CMK (cell line): Measurements from ENCODE around the gene ITGA4.
"Not testable (repeated sequence)": the region's sequence is repeated elsewhere in the genome, so short reads cannot be mapped to it uniquely, and the experiment has no call there.

ENCODE experiments used
- DNase-seq: peaks from one replicate; pipeline ENCODE4 v3.0.0-alpha.2; 2010; ENCODE audit warnings: low read depth

ITGA4 gene

DNA sequence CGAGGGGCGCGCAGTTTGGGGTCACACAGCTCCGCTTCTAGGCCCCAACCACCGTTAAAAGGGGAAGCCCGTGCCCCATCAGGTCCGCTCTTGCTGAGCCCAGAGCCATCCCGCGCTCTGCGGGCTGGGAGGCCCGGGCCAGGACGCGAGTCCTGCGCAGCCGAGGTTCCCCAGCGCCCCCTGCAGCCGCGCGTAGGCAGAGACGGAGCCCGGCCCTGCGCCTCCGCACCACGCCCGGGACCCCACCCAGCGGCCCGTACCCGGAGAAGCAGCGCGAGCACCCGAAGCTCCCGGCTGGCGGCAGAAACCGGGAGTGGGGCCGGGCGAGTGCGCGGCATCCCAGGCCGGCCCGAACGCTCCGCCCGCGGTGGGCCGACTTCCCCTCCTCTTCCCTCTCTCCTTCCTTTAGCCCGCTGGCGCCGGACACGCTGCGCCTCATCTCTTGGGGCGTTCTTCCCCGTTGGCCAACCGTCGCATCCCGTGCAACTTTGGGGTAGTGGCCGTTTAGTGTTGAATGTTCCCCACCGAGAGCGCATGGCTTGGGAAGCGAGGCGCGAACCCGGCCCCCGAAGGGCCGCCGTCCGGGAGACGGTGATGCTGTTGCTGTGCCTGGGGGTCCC, at the start of gene ITGA4:
Gene ITGA4, plus strand, starts transcription at position 266 of the 620 bp plus-strand sequence. Its CDS starts 269 bp downstream, at position 535.
- DNase-seq = peak; percentile 69

DNA sequence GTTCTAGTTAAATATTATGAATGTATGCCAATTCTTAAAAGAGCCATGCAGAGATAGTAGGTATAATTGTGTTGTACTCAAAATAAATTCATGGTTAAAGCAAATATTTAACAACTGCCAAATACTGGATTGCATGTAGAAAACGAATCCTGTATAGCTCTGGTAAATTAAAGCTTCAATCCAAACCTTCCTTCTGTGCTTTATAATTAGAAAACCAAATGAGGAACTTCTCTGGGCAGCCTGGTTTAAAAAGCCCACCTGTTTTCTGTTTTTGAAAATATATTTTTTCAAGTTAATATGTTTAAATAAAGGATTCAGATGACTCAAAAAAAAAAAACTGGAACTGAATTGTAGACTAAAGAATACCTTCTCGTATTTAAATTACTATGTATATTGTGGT, 48.3 kb upstream of the ITGA4 start:
- no peak for DNase-seq

DNA sequence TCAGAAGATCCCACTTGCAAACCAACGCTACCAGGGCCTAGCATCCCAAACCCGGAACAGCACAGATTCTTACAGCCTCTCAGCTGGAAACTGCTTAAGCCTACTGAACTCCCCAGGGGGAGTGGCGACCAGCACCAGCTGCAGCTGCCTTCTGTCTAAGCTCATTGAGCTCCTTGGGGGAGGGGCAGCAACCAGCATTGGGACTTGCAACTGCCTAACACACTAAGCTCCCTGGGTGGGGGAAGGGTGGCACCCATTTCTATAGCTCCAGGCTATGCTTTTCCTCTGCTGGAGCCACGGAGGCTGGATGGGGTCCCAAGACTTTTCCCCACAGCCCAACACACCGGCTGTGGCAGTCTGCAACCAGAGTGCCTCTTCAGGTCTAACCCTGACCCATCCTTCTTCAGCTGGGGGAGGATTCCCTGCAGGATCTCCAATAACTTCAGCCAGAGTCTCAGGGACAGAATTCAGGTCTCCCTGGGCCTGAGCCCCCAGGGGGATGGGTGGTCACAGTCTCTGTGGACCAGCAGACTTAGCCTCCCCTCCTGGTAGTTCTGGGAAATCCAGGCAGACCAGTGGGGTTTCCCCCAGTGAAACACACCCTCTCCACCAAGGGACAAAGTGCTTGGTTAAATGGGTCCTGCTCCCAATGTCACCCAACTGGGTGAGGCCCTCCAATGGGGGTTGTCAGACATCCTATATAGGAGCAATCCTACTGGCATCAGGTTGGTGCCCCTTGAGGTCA, 45.9 kb upstream of the ITGA4 start:
- DNase-seq = no peak

DNA sequence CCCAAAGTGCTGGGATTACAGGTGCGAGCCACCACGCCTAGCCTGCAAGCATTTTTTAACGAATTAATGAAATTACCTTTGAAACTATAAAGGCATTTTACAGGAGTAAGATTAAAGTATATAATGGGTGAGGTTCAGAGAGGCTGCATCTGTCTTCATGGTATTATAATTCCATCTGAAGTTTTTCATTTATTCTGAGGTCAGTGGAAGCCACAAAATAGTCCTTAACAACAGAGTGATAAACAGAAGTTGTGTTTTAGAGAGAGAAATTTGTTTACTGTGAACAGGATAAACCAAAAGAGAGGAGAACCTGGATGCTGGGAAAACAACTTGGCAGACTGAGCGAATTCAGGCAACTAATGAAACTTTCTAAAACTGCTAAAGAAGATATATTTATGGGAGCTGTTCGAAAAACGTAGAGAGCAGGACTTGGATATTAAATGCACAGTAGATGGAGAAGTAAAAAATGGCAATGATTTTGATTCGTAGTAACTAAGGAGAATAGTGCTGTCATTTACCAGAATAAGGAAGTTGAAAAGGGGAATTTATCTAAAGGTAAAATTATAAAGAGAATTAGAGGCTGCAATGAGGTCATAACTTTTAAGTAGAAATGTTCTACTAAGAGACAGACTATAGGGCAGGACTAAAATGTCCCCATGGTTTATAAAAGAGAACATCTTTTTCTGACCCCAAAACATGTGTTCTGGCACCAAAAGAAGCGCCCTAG, 37.9 kb upstream of the ITGA4 start:
- DNase-seq = no peak

DNA sequence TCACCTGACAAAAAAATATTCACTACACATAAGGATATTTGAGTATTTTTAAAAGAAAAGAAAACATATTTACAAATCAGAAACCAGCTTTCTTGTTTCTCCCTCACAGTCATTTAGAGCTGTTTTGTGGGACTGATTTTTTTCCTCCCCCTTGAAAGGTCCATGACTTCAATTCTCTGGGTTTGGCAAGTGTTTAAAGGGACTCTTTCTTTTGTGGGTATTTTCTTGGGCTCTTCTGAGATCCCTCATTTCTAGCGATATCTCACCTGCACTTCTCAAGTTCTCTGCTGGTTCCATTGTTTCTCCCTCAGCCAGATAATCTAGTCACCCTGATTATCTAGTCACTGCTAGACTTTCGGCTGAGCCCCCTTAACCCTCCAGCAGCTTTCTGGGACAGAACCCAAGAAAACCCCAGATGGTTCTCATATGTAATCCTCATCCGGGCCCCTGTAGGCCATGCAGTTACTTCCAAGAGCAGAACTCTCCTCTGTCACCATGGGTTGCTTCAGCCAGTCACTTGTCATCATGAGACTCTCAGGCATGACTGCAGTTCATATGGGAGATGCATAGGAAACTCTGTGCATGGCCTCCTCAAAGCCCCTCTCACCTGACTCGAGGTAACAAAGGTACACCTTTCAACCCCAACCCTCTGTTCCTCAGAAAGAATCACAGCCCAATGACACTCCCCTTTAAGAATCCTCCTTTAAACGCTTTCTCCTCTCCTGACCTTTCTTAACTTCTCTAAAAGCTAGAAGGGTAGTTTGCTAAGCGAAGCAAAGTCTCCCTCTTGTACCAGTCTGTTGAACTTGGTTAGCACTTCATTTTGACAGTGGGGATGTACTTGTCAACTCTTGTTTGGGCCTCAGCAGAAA, 36.7 kb upstream of the ITGA4 start:
- DNase-seq = no peak

DNA sequence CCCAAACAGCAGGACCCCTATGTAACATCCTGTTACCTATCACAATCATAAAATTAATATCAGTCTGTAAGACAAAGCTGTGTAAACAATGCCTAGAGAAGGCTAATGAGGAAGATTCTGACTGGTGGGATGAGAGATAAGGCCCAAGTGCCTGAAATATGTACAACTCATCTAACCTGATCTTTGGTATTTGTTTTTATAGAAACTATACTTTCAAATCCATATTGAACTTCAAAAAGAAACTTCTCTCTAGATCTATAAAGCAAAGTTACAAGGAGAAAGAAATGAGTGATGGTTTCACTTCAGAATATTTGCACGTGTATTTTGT, 36.1 kb upstream of the ITGA4 start:
- DNase-seq = no peak

DNA sequence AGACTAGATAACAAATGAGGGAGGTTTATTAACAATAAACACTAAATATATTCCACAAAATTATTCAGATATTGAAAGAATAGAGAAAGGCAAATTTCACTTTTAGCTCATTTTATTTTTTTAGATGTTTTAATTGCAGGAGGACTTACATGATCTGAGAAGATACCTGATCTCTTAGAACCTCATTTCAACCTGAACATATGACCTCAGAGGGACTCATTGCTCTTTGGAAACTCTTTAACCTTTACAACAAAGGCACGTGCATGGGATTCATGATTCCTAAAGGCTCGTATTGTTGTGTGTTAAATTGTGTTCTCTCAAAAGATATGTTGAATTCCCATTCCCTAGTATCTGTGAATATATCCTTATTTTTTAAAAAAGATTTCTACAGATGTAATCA, 35.7 kb upstream of the ITGA4 start:
- no peak for DNase-seq

DNA sequence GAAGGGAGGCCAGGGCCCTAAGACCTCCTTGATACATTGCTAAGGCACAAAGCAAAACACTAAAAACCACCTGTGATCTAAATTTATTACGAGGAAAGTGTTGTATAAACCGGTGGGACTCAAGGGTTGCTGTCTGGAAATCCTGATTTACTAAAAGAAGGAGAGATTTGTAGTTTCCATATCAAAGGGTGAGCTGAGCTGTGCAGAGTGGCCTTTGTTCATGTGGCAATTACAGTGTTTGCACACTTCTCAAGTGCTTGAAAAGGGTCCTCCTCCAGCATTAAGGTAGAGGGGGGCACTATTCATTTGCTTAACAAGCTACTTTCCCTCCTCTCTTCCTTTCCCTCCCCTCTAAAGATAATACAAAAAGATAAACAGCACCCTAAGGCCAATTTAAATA, 30.5 kb upstream of the ITGA4 start:
- DNase-seq = no peak

DNA sequence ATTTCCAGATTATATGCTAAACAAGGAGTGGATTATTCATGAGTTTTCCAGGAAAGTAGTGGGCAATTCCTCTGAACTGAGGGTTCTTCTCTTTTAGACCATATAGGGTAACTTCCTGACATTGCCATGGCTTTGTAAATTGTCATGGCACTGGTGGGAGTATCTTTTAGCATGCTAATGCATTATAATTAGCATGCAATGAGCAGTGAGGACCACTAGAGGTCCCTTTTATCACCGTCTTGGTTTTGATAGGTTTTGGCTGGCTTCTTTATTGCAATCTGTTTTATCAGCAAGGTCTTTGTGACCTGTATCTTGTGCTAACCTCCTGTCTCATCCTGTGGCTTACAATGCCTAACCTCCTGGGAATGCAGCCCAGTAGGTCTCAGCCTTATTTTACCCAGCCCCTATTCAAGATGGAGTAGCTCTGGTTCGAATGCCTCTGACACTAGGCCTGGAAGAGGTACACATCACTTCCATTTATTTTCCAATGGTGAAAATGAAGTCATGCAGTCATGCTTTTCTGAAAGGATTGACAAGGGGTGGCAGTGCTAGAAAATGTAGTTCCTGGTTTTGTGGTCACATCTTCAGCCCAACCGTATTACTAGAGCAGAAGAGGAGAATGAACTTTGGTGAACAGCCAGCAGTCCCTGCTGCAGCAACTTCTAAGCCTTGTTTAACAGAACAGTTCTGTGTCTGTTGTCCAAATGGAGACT, 26.6 kb upstream of the ITGA4 start:
- no peak for DNase-seq

DNA sequence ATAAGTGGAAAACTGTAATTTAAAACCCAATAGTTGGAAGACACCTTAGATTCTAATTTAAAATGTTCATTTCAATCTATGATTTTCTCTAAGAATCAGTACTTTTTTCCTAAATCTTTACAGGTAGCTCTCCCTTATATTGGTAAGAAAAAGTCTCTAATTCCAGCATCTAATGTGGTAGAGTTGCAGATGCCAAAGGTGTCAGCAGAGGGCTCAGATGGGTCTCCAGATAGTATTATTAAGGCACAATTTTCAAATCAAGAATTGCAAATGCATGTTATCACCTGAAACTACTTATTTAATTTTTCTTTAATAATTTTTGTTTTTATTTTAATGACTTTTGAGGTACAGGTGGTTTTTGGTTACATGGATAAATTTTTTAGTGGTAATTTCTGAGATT, 25.5 kb upstream of the ITGA4 start:
- no peak for DNase-seq

DNA sequence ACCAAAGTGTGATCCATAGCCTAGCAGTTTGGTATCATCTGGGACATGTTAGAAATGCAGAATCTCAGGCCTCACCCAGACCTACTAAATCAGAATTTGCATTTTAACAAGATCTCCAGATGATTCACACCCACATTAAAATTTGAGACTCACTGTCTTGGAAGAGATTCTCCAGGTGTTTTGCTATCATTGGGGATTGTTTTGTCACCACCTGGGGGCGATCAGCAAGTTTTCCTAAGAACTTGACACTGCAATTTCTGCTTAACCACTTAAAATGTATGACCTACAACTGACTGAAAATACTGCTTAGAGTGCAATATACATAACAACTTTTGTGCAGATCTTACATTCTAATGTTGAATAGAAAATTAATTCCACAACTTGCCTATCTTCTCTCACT, 18.9 kb upstream of the ITGA4 start:
- no peak for DNase-seq

DNA sequence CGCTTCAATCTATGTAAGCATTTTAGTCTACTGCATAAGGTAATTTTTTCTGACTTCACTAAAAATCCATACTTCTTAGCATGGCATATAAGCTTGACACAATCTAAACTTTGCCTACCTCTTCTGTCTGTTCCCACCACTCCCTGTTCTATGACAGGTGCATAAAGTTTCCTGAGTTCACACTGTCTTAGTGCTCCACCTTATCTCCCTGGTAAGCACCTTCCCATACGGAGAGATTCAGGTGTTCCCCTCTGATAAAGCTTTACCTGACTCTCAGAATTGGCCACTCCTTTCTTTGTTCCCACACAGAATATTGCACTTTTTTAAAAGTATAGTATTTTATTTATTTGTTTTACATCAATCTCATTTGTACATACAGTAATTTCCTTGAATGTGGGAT, 16.8 kb upstream of the ITGA4 start:
- DNase-seq = no peak

DNA sequence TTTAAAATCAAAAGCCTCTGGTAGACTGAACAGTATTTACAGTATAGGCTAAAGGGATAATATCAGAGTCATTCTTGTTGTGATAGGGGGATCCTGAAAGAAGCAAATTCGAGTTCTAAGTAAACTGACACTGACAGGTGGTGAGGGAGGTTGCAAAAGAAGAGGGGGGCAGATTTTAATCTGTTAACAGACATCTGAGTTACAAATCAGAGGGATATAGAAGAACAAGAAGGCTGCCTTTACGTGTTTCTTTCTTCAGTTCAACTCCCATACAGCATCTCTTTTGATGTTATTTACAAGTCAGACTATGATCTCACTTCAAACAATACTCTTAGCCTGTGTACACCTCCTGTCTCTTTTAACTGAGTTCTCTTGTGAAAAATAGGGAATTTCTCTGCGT, 16.3 kb upstream of the ITGA4 start:
- DNase-seq = no peak

DNA sequence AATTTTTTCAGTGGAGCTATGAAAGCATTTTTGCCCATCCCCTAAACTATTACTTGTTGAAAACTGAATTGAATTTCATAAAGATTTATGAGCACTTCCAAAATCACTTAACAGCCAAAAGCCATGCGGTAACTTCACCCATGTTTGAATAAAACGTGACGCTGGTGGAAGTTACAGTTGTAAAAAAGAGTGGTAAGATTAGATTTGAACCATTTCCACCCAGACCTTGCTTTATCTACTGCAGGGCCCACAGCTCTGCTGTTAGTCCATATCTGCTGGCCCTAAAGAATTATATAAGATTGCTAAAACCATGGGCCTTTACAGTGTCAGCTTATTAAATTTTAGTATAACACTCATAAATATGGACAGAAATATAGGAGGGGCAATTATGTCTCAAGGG, 15.5 kb upstream of the ITGA4 start:
- no peak for DNase-seq

DNA sequence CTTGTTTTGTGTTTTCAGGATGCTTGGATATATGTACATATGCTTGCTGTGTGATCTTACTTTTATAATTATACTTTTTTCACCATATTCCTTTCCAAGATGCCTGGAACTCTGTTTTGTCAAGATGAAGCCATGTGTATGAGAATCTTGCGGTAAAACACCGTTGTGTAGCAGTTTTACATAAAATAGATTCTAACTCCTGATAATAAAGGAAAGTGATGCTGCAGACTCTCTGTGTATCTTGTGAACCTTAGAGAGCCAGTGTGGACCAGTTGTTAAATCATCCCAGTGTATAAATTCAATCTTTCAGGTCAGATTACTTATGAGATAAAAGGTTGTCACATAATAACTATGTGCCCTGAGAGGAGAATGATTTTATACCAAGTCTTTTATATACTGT, 12.5 kb upstream of the ITGA4 start:
- DNase-seq = no peak

DNA sequence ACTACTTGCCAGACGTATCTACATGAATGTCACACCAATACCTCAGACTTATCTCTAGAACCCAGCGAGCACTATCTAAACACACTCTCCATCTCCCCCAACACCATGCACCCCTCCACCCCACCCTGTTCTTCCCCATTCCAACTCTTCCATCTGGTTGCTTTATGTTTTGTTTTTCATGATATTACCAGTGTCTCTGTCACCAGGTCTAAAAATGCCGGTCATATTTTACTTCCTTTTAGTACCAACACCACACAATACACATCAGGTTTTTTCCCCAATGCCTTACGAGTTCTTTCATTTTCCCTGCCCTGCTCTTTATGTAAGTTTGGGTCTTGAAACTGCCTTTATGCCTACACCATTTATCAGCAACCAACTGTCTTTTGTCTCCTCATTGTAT, 10.2 kb upstream of the ITGA4 start:
- no peak for DNase-seq

DNA sequence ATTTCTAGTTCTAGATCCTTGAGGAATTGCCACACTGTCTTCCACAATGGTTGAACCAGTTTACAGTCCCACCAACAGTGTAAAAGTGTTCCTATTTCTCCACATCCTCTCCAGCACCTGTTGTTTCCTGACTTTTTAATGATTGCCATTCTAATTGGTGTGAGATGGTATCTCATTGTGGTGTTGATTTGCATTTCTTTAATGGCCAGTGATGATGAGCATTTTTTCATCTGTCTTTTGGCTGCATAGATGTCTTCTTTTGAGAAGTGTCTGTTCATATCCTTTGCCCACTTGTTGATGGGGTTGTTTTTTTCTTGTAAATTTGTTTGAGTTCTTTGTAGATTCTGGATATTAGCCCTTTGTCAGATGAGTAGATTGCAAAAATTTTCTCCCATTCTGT, 7.9 kb upstream of the ITGA4 start:
- DNase-seq = not testable (repeated sequence)

DNA sequence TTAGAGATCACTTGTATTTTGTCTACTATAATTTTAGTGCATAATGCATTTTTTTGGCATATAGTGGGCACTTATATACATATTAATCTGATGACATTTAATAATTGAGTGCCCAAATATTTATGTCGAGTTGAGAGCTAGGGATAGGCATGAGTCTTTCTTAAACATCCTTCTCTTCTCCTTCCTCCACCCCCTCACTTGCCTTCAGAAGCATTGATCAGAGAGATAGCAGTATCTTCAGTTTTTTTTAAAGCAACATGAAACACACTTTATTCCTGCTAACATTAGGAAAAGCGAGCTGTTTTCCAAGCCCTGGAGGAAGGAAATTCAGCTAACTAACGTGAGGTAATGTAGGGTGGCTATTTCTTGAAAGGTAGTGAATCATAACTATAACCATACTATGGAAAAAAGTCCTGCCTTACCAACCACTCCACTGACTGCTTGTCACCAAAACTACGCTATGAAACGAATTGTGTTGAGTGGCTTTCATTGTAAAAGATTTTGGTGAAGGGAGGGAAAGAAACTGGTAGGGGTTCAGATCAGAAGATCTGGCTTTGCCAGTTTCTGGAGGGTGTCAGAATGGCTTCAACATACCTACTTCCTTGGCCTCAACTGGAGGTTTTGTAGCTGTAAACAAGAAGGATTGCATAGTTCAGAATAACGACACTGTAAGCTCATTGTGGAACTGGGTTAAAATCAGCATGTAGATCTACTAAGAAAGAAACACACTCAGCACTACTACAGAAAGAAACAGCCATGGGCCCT, 2.3 kb upstream of the ITGA4 start:
- DNase-seq = no peak

DNA sequence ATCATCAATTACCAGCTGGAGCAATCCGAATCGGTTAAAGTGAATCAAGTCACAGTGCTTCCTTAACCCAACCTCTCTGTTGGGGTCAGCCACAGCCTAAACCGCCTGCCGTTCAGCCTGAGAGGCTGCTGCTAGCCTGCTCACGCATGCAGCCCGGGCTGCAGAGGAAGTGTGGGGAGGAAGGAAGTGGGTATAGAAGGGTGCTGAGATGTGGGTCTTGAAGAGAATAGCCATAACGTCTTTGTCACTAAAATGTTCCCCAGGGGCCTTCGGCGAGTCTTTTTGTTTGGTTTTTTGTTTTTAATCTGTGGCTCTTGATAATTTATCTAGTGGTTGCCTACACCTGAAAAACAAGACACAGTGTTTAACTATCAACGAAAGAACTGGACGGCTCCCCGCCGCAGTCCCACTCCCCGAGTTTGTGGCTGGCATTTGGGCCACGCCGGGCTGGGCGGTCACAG, 496 bp upstream of the ITGA4 start:
- peak; percentile 84 for DNase-seq

DNA sequence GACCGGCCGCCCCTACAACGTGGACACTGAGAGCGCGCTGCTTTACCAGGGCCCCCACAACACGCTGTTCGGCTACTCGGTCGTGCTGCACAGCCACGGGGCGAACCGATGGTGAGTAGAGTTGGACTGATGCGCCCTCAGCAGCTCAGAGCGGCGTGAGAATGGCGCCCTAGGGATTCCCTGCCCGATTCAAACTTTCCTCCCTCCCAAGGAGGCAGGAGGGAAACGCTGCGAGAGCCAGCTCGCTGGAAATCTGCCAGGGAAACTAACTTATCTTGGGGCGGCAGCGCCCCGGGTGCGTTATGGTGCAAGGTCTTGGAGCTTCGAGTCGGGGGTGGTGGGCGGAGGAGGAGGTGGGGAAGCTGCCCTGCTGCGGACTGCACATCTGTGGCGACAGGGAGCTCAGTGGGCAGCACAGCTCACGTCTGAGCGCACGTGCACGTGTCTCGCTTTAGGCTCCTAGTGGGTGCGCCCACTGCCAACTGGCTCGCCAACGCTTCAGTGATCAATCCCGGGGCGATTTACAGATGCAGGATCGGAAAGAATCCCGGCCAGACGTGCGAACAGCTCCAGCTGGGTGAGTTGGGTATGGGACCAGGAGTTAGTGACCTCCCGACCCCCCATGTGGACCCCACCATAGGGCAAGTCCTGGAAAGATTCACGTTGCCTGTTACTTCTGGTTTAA, 697 bp downstream of the ITGA4 start:
- peak; percentile 76 for DNase-seq
